Adrenal gland (tissue), 12 donors: ENCODE data around the gene PGP. TPM values are rescaled to one million over a fixed set of nuclear protein-coding genes. Genes with fewer than 3 reads are reported as not detected.

ENCODE experiments used
- DNase-seq, 7 donors: peaks; one replicate each; pipeline ENCODE4 v3.0.0-alpha.2; 2019 to 2020
- H3K27ac ChIP-seq, 5 donors: fragments of 200-600 bp; sonication (generic) in 4 of 5; 1 replicate in 3 of 5; 2 replicates in 2 of 5; pipeline versions ENCODE4 v1.5.1 to v1.8.0; 2016 to 2020; ENCODE audit warnings: mild to moderate bottlenecking in 1 of 5
- H3K27me3 ChIP-seq: fragments of 200-600 bp; 2 replicates; pipeline ENCODE4 v1.8.0; 2021
- H3K36me3 ChIP-seq, 2 donors: fragments of 200-600 bp; replicated peaks in 1 of 2; 1 replicate in 1 of 2; 2 replicates in 1 of 2; pipeline versions ENCODE4 v1.5.1 to v1.8.0; 2018 to 2022
- H3K4me1 ChIP-seq, 2 donors: fragments of 200-600 bp; replicated peaks in 1 of 2; 1 replicate in 1 of 2; 2 replicates in 1 of 2; pipeline versions ENCODE4 v1.5.1 to v1.8.0; 2018 to 2021
- H3K4me3 ChIP-seq, 4 donors: fragments of 200-600 bp; sonication (generic) in 3 of 4; one replicate each; pipeline ENCODE4 v1.5.1; 2016 to 2018
- H3K9me3 ChIP-seq, 3 donors: fragments of 200-600 bp; sonication (generic) in 1 of 3; replicated peaks in 1 of 3; 1 replicate in 2 of 3; 2 replicates in 1 of 3; pipeline versions ENCODE4 v1.5.1 to v1.8.0; 2016 to 2021
- POLR2A ChIP-seq, 2 donors: fragments of 450-650 bp; IDR thresholded peaks; one replicate each; pipeline ENCODE4 v1.6.1; 2017; ENCODE audit warnings: antibody characterized with exemption in 2 of 2, mild to moderate bottlenecking in 2 of 2, moderate library complexity in 1 of 2
- WGBS, 4 donors: extraction: QIAGEN DNeasy Blood & Tissue Kit in 2 of 4; methylation state at CpG; one replicate each; pipeline versions ENCODE4 v1.1.5 to v1.1.7; 2013 to 2017; 5-methylcytosine and 5-hydroxymethylcytosine counted together
- intact Hi-C, 2 donors: fragments of 100-400 bp; cut with DNase I; formaldehyde crosslinking; loops; one replicate each; pipeline versions ENCODE4 v1.14.1 to v1.15.0; 2022 to 2023
- polyA plus RNA-seq, 3 donors: library from polyadenylated mRNA; stranded (reverse); fragments of 200-250 nt in 2 of 3; fragments of 350-450 nt in 1 of 3; fragmentation: Illumina TruSeq in 1 of 3; extraction: RNeasy Lipid Tissue Mini Kit (QIAGEN cat#74804) in 1 of 3; gene quantifications; one replicate each; pipeline ENCODE4 v1.2.3, GENCODE V29; 2013 to 2014
- total RNA-seq, 9 donors: library from RNA; depleted of rRNA in 4 of 9; stranded (reverse); fragments of >200 nt in 4 of 9; fragments of 120-200 nt in 1 of 9; fragmentation: NEBNext Ultra II Directional in 1 of 9; extraction: Animal tissue kit (Norgen Biotek cat#: 25700) in 1 of 9; gene quantifications; one replicate each; pipeline versions ENCODE4 v1.1.0 to v1.2.4, GENCODE V29; 2013 to 2023
- TF ChIP-seq, protein P1 (sequence below), 6 experiments: fragments of 450-650 bp in 4 of 6; fragments of 200-600 bp in 2 of 6; sonication (generic) in 1 of 6; IDR thresholded peaks; 1 replicate in 5 of 6; 2 replicates in 1 of 6; pipeline versions ENCODE4 v1.5.1 to v1.8.0; 2016 to 2021; ENCODE audit warnings: antibody characterized with exemption in 6 of 6, mild to moderate bottlenecking in 2 of 6, moderate library complexity in 1 of 6
- donor health status: healthy with polysubstance abuse.
- donor health status: Bipolar disorder and iron deficiency.
- donor health status: DM: yes; HTN: yes; CAD: no.
- donor health status: DM: no; HTN: no; CAD: no.
- donor health status: DM: no; HTN: no; CAD: no.
- donor health status: DM: yes; HTN: yes; CAD: no.

The PGP gene
- total and polyA plus RNA-seq, 12 donors, result 8.3 to 24.1 (median 13.6) TPM

DNA sequence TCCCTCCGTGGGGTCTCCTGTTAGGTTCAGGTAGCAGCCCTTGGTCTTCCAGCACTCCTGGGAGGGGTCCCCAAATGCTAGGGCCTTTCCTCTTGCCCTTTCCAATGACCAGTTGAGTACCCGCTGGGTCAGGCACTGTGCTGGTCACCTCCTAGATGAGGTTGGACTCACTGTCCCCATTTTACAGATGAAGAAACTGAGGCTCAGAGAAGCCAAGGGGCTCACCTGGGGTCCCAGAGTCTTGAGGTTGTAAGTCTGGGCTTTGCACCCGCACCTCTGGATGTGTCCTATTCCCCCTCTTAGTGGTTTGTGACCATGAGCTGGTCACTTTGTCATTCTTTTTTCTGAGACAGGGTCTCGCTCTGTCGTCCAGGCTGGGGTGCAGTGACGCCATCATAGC, 16.9 kb downstream of the PGP start:
- intact Hi-C loops, result no loop called here
- no peak for DNase-seq
- Histone ChIP-seq H3K27me3 (peaks cover 14% of the 10 kb centered on the region), H3K9me3 (no peaks in the 10 kb centered on the region), H3K36me3 (no peaks in the 10 kb centered on the region), H3K27ac (no peak overlapping the region), H3K4me1 (peaks cover 0 to 8% of the 10 kb centered on the region in 2 donors), H3K4me3 (no peak overlapping the region)
- WGBS, 4 donors, result 74 to 87% (median 82%) methylated on average over 6 of the region's 6 CpGs
- TF ChIP-seq POLR2A (IDR thresholded peaks at IDR 0.05), result no peak
- TF ChIP-seq, protein P1, sequence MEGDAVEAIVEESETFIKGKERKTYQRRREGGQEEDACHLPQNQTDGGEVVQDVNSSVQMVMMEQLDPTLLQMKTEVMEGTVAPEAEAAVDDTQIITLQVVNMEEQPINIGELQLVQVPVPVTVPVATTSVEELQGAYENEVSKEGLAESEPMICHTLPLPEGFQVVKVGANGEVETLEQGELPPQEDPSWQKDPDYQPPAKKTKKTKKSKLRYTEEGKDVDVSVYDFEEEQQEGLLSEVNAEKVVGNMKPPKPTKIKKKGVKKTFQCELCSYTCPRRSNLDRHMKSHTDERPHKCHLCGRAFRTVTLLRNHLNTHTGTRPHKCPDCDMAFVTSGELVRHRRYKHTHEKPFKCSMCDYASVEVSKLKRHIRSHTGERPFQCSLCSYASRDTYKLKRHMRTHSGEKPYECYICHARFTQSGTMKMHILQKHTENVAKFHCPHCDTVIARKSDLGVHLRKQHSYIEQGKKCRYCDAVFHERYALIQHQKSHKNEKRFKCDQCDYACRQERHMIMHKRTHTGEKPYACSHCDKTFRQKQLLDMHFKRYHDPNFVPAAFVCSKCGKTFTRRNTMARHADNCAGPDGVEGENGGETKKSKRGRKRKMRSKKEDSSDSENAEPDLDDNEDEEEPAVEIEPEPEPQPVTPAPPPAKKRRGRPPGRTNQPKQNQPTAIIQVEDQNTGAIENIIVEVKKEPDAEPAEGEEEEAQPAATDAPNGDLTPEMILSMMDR (IDR thresholded peaks at IDR 0.05), result no peak

DNA sequence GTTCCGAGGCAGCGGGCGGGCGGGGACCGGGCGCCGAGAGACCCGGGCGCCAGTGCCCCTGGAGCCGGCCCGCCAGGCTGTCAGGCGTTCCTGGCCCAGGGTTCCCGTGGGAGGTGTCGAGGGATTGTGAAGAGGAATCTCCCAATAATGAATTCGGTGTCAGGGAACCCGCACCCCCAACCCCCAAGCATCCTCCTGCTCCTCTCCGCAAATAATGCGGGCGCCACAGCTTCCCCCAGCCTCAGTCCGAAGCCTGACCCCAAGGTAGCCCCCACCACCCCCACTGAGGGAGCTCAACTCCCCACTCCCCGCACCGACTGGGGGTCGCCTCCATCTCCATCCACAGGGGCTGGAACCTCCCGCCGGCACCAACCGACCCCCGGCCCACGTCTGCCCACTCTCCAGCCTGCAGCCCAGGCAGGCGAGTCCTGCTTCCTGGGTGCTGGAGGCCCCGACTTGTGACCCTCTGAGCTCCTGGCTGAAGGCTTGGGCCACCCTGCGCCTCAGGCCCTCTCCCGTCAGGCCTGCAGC, 17.6 kb downstream of the PGP start:
- intact Hi-C loops, result no loop called here
- no peak for DNase-seq

DNA sequence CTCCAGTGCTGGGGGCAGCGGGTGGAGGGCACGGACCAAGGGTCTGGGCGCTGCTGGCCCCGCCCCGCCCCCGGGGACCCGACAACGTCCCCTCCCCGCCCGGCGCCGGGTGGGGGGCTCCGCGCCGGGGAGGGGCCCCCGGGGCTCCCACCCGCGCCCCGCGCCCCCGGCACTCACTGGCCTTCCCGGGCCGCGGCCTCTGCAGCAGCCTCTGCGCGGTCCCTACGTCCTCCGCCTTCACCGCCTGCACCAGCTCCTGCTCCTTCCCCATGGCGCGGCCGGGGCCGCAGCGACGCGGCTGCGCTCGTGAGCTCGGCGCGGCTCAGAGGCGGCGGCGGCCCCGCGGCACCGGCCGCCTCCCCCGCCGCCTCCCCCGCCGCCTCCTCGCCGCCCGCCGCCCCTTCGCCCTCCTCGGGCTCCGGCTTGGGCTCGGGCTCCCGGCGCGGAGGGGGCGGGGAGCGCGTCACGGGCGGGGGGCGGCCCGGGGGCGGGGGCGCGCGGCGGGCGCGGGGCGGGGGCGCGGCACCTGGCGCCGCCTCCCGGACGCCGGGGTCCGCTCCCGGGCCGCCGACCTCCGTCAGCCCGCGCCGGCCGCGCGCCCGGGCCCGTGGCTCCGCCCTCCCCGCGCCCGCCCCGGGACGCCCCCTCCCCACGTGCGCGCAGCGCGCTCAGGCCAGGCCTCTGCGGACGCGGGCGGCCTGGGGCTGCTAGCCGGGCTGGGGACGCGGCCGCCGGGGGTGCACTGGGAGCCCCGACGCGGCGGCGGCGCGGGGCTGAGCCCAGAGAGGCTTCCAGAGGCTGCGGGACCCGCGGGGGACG, 18.3 kb downstream of the PGP start, which contains the start of gene CASKIN1:
TSS of gene CASKIN1 (minus strand) at position 444 of the 819 bp plus-strand sequence. CDS start at position 271, 173 bp downstream.
- 1 to 10% (median 1%) methylated on average over 2 to 100 of the region's 129 CpGs; no CpG with 5 or more reads in 1 of the 4 donors for WGBS, 4 donors
- no peaks in the 10 kb centered on the region for H3K9me3 ChIP-seq
- no peak for TF ChIP-seq POLR2A (IDR thresholded peaks at IDR 0.05)
- TF ChIP-seq, protein P1 (IDR thresholded peaks at IDR 0.05), result no peak
- peaks cover 0 to 8% of the 10 kb centered on the region in 2 donors for H3K4me1 ChIP-seq
- intact Hi-C loops, result no loop called here
- H3K36me3 ChIP-seq, result no peaks in the 10 kb centered on the region
- H3K27me3 ChIP-seq, result peaks cover 14% of the 10 kb centered on the region
- peak within 1 kb of the TSS in 1 of 4 donors; percentile 48 for H3K4me3 ChIP-seq
- DNase-seq, result no peak
- H3K27ac ChIP-seq, result no peak within 1 kb of the TSS

More for the DNA sequence above, 17.6 kb downstream of the PGP start:
- no peak overlapping the region for H3K4me3 ChIP-seq
- H3K9me3 ChIP-seq, result no peaks in the 10 kb centered on the region
- H3K36me3 ChIP-seq, result no peaks in the 10 kb centered on the region
- H3K27me3 ChIP-seq, result peaks cover 14% of the 10 kb centered on the region
- no peak for TF ChIP-seq POLR2A (IDR thresholded peaks at IDR 0.05)
- TF ChIP-seq, protein P1 (IDR thresholded peaks at IDR 0.05), result no peak
- H3K4me1 ChIP-seq, result peaks cover 0 to 8% of the 10 kb centered on the region in 2 donors
- no peak overlapping the region for H3K27ac ChIP-seq
- WGBS, 4 donors, result 35 to 61% (median 39%) methylated on average over 18 to 32 of the region's 32 CpGs; no CpG with 5 or more reads in 1 of the 4 donors

DNA sequence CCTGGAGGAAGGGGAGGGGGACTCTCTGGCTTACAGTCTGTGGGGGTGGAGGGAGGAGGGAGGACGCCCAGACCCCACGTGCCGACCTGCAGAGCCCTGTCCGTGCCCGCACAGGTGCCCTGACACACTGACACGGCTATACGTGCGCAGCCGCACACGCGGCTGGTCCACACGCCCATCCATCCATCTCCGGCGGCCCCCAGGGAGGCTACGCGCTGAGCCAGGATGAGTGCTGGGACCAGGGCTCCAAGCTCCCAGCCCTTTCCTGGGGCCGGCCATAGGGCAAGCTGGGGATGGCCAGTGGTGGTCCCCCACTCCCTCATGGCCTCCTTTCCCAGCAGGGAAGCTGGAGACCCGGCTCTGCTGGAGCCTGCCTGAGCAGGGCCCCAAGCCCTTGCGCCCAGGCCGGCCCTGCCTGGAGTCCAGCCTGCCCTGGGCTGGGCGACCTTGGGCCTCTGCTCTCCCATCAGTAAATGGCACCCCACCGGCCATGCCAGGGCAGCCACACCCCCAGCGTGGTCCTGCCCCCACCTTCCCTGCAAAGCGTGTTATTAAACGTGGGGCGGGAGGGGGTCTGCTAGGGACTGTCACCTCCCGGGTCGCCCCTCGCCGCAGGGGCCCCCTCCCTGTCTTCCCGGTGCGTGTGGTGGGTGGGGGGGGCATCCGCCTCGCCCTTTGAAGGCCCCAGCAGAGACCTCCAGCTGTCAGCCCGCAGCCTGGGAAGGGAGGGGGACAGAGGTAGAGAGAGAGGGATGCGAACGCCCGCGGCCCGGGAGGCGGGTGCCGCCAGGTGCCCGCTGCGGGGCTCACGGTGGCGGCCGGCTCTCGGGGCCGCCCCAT, 19.1 kb downstream of the PGP start:
- no peaks in the 10 kb centered on the region for H3K36me3 ChIP-seq
- TF ChIP-seq, protein P1 (IDR thresholded peaks at IDR 0.05), result no peak
- no peak for TF ChIP-seq POLR2A (IDR thresholded peaks at IDR 0.05)
- H3K4me1 ChIP-seq, result peaks cover 0 to 8% of the 10 kb centered on the region in 2 donors
- 4 to 21% (median 10%) methylated on average over 17 to 49 of the region's 49 CpGs; no CpG with 5 or more reads in 1 of the 4 donors for WGBS, 4 donors
- peak overlapping the region in 1 of 4 donors; percentile 48 for H3K4me3 ChIP-seq
- intact Hi-C loops, result no loop called here
- peaks cover 14% of the 10 kb centered on the region for H3K27me3 ChIP-seq
- no peaks in the 10 kb centered on the region for H3K9me3 ChIP-seq
- no peak for DNase-seq
- no peak overlapping the region for H3K27ac ChIP-seq
